OCI-LY7 (cell line): ENCODE results near the gene MEIOC.

Experiments used
- EZH2phosphoT487 ChIP-seq: fragments of 200-600 bp; sonication (generic); IDR thresholded peaks from 2 replicates; pipeline ENCODE4 v1.6.1; 2018; ENCODE audit warnings: low read depth, borderline replicate concordance, mild to moderate bottlenecking, mixed run types, antibody characterized with exemption, low read length, moderate library complexity, mixed read lengths
- TF ChIP-seq, protein P1 (sequence below): fragments of 200-600 bp; sonication (generic); conservative IDR thresholded peaks from 2 replicates; pipeline ENCODE4 v1.5.1; 2014; ENCODE audit warnings: mild to moderate bottlenecking, antibody characterized with exemption, low read length, moderate library complexity, mixed read lengths

DNA sequence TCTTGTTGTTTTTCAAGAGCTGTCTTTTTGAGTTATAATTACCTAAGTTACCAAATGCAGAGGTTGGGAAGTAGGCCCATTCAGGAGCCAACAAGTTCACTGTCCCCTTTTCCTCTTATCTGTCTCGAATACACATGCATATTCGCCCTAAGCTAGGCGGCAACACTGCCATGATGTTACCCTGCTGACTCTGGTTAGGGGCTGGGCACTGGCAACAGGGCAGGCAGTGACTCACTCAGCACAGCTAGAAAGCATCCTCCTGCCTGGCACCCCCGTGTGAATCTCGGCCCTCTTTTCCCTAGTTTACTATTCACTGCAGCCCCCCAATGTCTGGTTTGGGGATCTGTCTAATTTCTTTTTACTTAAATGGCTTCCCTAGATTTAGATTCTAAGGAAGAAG lies 66.0 kb downstream of the MEIOC start:
- TF ChIP-seq, protein P1, sequence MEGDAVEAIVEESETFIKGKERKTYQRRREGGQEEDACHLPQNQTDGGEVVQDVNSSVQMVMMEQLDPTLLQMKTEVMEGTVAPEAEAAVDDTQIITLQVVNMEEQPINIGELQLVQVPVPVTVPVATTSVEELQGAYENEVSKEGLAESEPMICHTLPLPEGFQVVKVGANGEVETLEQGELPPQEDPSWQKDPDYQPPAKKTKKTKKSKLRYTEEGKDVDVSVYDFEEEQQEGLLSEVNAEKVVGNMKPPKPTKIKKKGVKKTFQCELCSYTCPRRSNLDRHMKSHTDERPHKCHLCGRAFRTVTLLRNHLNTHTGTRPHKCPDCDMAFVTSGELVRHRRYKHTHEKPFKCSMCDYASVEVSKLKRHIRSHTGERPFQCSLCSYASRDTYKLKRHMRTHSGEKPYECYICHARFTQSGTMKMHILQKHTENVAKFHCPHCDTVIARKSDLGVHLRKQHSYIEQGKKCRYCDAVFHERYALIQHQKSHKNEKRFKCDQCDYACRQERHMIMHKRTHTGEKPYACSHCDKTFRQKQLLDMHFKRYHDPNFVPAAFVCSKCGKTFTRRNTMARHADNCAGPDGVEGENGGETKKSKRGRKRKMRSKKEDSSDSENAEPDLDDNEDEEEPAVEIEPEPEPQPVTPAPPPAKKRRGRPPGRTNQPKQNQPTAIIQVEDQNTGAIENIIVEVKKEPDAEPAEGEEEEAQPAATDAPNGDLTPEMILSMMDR = no peak
- no peak for TF ChIP-seq EZH2phosphoT487
